Measurements from ENCODE around the gene TMEM270. TPM values are rescaled to one million over a fixed set of nuclear protein-coding genes. Genes with fewer than 3 reads are reported as not detected.

The TMEM270 gene
- total RNA-seq, 1 donor from 2014 or later, result not detected

- intact Hi-C loops (cut with DNase I), result loop anchor here (10.0 kb wide), 1 partner anchor 129 kb away; the partner anchor contains the start of gene ELN
Observed at GRCh38 chr7:73895626-73896025, 34.7 kb downstream of the TMEM270 start.

GRCh38 chr7:73896454-73896853, 35.5 kb downstream of the TMEM270 start:
- intact Hi-C loops (cut with DNase I), result loop anchor here (10.0 kb wide), 1 partner anchor 128 kb away; the partner anchor contains the start of gene ELN
- DNase-seq (no peak), ATAC-seq (ENCODE audit: poor library complexity) (no peak)

More at GRCh38 chr7:73895626-73896025, 34.7 kb downstream of the TMEM270 start:
- DNase-seq, result no peak
- ATAC-seq (ENCODE audit: poor library complexity), result no peak

DNA sequence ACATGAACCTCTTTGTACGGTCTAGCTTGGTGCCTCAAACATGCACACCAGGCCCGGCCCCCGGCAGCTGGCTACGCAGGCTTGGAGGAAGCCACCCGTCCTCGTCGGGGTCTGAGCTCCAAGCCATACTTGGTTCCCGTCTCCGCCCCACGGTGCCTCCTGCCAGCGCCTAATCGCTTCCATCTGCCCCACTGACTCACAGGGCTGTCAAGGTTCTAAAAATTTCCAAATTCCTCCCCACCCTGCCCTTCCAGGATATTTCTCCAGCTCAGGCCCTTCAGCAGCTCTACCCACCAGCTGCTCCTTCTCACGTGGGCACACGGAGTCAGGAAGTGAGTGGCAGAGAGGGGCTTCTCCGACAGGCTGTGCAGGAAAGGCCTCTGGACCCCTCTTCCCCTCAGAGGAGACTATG, 38.8 kb downstream of the TMEM270 start:
- ATAC-seq (ENCODE audit: poor library complexity) (no peak), DNase-seq (no peak)
- intact Hi-C loops (cut with DNase I), result loop anchor here (10.0 kb wide), 1 partner anchor 125 kb away; the partner anchor contains the start of gene ELN

GRCh38 chr7:73900286-73900685, 39.3 kb downstream of the TMEM270 start:
- ATAC-seq (ENCODE audit: poor library complexity) (no peak), DNase-seq (no peak)
- intact Hi-C loops (cut with DNase I), result no loop called here

DNA sequence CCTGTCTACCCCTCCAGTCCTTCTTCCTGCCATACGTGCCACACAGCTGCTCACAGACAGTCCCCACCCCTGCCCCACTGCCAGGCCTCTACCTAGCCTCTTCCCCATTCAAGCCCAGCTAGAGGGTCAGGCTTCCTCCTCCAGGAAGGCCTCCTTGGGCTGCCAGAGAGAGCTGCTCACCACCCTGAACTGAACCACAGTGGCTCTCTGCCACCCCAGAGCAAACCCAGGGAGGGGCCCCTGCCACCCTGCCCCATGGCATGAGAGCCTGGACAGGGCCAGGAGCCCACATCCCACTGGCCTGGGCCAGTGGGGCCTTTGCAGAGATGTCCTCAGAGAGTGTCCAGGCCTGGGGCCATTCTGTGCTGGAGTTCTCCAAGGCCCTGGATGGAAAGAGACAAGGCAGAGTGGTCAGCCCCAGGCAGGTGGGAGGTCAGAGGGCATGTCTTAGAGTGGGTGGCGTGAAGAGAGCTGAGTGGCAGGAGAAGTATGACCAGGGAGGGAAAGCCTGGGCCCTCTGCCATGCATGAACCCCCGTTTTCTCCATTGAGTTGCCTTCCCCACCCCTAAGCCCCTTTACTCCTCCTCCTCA, 40.4 kb downstream of the TMEM270 start:
- DNase-seq, result peak; percentile 25
- intact Hi-C loops (cut with DNase I), result no loop called here
- no peak for ATAC-seq (ENCODE audit: poor library complexity)

DNA sequence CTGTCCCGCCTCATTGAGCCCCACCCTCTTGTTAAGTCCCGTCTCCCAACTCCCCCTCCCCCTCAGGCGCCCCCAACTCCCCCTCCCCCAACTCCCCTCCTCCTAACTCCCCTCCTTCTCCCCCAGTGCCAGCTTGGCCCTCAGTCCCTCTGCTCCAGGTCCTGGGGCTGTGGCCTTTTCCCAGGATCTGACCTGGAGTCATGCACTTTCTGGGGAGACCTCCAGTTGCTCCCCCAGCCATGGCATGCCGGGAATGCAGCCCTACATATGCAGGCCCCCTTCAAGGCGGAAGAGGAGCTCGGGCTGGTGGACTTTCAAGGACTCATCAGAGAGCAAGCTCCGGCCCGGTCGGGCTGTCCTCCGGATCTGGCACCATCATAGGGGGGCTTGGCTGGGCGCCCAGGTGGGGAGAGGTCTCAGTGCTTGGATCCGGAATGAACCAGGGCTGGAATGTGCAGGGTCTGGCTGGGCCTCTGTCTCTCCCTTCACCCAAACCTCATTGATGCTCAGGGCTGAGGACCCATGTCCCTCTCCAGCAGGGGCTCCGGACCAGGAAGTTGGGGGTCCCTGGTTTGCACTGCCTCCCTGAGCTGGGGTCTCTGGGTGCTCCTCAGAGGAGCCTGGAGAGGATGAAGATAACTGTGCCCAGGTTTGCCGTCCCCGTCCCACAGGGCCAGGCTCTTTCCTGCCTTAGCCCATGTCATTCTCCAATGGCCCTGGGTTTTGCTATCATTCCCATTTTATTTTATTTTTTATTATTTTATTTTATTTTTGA, 41.1 kb downstream of the TMEM270 start:
- intact Hi-C loops (cut with DNase I), result no loop called here
- no peak for ATAC-seq (ENCODE audit: poor library complexity)
- DNase-seq, result peak; percentile 28

- DNase-seq (no peak), ATAC-seq (ENCODE audit: poor library complexity) (no peak)
- intact Hi-C loops (cut with DNase I), result no loop called here
Observed at GRCh38 chr7:73903321-73904218, 42.6 kb downstream of the TMEM270 start.

DNA sequence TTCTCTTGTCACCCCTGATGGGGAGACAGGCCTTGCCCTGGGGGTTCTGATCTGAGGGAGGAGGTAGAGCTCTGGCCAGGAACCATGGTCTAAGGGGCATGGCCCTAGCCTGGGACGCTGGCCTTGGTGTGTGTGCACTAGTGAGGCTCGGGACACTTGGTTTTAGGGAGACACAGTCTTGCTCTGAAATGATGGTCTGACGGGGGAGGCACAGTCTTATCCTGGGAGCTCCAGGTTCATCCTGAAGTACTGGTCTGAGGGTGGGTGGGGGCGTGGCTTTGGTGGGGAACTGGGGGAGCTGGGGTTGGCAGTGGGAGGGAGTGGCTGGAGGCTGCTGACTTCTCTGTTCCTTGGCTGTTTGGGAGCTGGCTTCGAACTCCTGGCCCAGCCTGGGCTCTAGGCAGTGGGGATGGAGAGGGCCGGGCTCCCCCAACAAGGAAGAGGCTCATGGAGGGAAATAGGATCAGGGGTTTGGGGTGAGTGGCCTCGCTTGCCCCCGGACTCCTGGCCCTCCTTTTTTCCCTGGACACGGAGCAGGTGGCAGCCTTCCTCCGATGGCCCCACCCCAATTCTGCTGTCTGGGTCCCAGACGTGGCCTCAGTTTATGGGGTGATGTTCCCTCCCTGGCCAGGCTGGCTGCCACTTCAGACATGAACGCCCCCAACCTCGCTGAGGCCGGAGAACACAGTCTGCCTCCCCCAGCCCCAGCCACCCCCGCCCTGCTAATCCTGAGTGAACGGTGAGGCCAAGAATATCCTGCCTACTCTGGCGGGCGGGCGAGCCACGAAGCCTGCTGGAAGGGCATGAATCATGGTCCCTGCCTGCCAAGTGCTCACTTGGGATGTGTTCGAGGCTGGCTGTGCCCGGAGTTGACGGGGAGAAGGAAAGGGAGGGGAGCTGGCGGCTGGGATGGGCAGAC, 43.5 kb downstream of the TMEM270 start:
- ATAC-seq (ENCODE audit: poor library complexity) (no peak), DNase-seq (no peak)
- intact Hi-C loops (cut with DNase I), result no loop called here

- intact Hi-C loops (cut with DNase I), result no loop called here
- DNase-seq (no peak), ATAC-seq (ENCODE audit: poor library complexity) (no peak)
Observed at GRCh38 chr7:73905360-73905759, 44.4 kb downstream of the TMEM270 start.

- DNase-seq (no peak), ATAC-seq (ENCODE audit: poor library complexity) (no peak)
- intact Hi-C loops (cut with DNase I), result no loop called here
Observed at GRCh38 chr7:73906874-73907273, 45.9 kb downstream of the TMEM270 start.

DNA sequence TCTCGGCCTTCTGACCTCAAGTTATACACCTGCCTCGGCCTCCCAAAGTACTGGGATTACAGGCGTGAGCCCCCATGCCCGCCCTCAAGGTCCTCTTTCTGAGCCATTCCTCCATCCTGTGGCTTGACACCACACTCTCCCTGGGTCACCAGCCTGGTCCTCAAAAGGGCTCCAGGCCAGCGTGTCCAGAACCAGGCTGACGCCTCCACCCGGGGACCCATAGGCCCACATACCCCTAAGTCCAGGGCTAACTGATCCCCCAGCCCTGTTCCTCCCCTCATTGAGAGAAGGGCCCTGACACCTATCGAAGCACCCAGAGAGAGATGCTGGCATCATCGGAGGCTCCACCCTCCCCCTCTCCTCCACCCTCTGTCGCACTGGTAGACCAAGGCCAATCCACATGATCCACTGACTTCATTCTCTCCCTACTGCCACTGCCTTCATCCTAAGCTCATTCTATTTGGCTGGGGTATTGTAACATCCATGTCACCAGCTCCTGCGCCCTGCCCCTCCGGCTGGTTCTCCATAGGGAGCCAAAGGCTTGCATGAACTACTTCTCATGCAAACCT, 46.7 kb downstream of the TMEM270 start:
- DNase-seq (no peak), ATAC-seq (ENCODE audit: poor library complexity) (no peak)
- intact Hi-C loops (cut with DNase I), result no loop called here

DNA sequence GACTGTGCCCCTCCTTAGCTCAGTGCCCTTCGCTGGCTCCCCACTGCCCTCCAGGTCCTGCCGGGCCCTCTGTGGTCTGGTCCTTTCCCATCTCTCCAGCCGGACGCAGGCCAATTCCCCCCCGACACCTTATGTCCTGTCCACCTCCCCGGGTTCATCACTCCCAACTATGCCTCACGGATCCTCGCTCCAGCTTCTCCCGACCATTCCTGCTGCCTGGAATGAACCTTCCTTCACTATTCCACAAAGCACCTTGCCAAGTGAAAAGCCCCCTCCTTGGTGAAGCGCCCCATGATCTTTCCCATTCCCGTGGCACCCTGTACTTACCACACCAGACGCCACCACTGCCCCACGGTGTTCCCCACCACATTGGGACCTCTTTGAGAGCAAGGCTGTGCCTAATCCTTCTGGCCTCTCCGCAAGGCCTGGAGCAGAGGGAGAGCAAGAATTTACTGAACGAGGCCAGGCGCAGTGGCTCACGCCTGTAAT, 47.2 kb downstream of the TMEM270 start:
- intact Hi-C loops (cut with DNase I), result no loop called here
- no peak for DNase-seq
- ATAC-seq (ENCODE audit: poor library complexity), result no peak

GRCh38 chr7:73909051-73909941, 48.3 kb downstream of the TMEM270 start:
- intact Hi-C loops (cut with DNase I), result no loop called here
- no peak for DNase-seq

GRCh38 chr7:73909996-73910395, 49.0 kb downstream of the TMEM270 start:
- intact Hi-C loops (cut with DNase I), result no loop called here
- DNase-seq (no peak), ATAC-seq (ENCODE audit: poor library complexity) (no peak)

More at GRCh38 chr7:73909051-73909941, 48.3 kb downstream of the TMEM270 start:
- peak; percentile 27 for ATAC-seq (ENCODE audit: poor library complexity)

DNA sequence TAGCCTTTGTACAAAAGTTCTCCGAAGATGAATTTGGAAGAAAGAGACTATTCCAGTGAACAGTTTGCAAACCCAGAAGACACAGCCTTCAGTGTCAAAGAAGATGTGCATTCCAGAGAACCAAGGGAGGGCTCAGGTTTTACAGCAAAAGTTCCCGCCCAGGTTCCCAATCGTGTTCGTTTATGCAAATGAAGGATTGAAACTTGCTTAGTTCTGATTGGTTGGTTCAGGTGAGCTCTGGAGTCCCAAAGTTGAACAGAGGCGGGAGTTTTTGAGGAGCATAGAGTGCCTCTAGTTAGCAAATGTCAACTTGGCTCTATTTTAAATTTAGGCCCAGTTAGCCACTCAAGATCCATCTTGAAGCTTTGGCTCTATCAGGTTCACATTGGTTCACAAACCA, 51.3 kb downstream of the TMEM270 start:
- intact Hi-C loops (cut with DNase I), result no loop called here
- DNase-seq (no peak), ATAC-seq (ENCODE audit: poor library complexity) (no peak)
